Gastrocnemius medialis (tissue), 4 donors: Measurements from ENCODE around the gene PAX2.

Experiments used
- POLR2A ChIP-seq, 2 donors: fragments of 450-650 bp; IDR thresholded peaks; one replicate each; pipeline ENCODE4 v1.6.1; 2017; ENCODE audit warnings: antibody characterized with exemption in 2 of 2, mild to moderate bottlenecking in 2 of 2, moderate library complexity in 2 of 2
- TF ChIP-seq, protein P1 (sequence below), 5 experiments: fragments of 450-650 bp in 3 of 5; fragments of 200-600 bp in 2 of 5; sonication (generic) in 2 of 5; IDR thresholded peaks in 4 of 5; conservative IDR thresholded peaks in 1 of 5; 1 replicate in 4 of 5; 2 replicates in 1 of 5; pipeline ENCODE4 v1.5.1; 2016 to 2019; ENCODE audit warnings: antibody characterized with exemption in 5 of 5, mild to moderate bottlenecking in 3 of 5, moderate library complexity in 3 of 5

DNA sequence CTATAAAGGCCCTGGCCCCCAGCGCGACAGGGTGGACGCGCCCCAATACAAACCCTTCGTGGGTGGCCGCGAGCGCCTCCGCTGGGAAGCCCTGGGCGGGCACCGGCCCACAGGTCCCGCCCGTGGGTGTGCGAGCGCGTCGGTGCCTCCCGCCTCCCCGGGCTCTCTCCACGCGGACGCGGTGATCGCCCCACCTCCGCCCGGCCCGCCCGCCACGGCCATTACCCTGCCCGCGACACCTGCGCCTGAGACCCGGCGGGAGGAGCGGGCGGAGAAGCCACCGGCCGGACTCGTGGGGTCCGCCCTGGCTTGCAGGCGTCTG is 81.2 kb downstream of the PAX2 start:
- no peak for TF ChIP-seq POLR2A (IDR thresholded peaks at IDR 0.05)
- TF ChIP-seq, protein P1, sequence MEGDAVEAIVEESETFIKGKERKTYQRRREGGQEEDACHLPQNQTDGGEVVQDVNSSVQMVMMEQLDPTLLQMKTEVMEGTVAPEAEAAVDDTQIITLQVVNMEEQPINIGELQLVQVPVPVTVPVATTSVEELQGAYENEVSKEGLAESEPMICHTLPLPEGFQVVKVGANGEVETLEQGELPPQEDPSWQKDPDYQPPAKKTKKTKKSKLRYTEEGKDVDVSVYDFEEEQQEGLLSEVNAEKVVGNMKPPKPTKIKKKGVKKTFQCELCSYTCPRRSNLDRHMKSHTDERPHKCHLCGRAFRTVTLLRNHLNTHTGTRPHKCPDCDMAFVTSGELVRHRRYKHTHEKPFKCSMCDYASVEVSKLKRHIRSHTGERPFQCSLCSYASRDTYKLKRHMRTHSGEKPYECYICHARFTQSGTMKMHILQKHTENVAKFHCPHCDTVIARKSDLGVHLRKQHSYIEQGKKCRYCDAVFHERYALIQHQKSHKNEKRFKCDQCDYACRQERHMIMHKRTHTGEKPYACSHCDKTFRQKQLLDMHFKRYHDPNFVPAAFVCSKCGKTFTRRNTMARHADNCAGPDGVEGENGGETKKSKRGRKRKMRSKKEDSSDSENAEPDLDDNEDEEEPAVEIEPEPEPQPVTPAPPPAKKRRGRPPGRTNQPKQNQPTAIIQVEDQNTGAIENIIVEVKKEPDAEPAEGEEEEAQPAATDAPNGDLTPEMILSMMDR (IDR thresholded peaks at IDR 0.05 in 4 of 5, conservative IDR thresholded peaks at IDR 0.05 in 1 of 5), result no peak
